ENCODE results near the gene EFEMP2.

Gene EFEMP2

DNA sequence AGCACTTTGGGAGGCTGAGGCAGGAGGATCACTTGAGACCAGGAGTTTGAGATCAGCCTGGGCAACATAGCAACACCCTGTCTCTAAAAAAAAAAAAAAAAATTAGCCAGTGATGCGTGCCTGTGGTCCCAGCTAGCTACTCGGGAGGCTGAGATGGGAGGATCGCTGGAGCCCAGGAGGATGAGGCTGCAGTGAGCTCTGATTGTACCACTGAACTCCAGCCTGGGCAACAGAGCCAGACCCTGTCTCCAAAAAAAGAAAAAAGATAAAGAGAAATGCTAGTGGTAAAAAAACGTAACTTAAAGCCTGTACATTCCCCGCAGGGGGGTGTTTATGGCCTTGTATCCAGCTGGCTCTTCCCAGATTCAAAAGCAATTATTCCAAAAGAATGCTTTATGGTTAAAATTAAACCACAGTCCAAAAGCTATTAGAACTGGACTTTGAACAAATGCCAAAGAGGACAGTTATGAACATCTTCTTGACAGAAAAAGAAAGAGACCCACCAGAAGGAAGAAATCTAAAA, 55.2 kb downstream of the EFEMP2 start:
- peak overlapping the region; percentile 71 for H3K27ac ChIP-seq
- TF ChIP-seq, protein P1, sequence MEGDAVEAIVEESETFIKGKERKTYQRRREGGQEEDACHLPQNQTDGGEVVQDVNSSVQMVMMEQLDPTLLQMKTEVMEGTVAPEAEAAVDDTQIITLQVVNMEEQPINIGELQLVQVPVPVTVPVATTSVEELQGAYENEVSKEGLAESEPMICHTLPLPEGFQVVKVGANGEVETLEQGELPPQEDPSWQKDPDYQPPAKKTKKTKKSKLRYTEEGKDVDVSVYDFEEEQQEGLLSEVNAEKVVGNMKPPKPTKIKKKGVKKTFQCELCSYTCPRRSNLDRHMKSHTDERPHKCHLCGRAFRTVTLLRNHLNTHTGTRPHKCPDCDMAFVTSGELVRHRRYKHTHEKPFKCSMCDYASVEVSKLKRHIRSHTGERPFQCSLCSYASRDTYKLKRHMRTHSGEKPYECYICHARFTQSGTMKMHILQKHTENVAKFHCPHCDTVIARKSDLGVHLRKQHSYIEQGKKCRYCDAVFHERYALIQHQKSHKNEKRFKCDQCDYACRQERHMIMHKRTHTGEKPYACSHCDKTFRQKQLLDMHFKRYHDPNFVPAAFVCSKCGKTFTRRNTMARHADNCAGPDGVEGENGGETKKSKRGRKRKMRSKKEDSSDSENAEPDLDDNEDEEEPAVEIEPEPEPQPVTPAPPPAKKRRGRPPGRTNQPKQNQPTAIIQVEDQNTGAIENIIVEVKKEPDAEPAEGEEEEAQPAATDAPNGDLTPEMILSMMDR (IDR thresholded peaks at IDR 0.05): no peak
- no peak for TF ChIP-seq ZFX (IDR thresholded peaks at IDR 0.05; ENCODE audit: borderline replicate concordance)

DNA sequence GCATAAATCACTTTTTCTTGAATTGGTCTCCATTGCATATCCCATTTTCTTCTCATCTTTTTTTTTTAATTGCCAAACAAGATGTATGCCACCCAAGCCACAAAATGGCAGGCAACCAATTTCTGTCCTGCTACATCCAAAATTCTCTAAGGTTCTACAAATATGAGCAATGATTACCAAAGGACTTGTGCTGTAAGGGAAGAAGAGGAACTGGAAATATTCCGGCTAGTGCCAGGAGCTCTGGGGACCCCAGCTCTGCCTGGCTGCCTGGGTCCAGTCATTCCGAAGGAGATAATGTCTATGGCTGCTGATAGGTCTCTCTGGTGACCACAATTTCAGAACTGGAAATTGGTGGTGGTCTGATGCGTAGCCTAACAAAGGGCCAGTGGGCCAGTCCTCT, 55.9 kb downstream of the EFEMP2 start:
- no peak overlapping the region for H3K27ac ChIP-seq
- TF ChIP-seq, protein P1 (IDR thresholded peaks at IDR 0.05): no peak
- no peak for TF ChIP-seq ZFX (IDR thresholded peaks at IDR 0.05; ENCODE audit: borderline replicate concordance)

Measured in 22Rv1 (cell line).